Measurements from ENCODE around the gene FIGLA.
"Not testable (repeated sequence)": the region's sequence is repeated elsewhere in the genome, so short reads cannot be mapped to it uniquely, and the experiment has no call there.

The FIGLA gene

DNA sequence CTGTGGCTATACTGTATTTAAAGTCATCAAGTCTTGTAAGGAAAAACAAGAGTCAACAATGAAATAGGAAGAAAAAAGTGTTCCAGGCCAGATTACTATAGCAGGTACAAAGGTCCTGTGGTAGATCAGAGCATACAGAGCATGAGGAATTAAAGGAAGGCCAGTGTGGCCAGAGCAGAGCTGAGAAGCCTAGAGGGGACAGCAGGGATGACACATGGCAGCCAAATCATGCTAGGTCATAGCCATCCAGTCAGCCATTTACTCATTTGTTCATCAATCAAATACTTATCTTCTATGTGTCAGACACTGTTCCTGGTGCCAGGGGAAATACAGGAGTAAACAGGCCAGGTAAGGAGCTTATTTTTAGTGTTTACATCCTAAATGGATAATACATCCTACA is 46.8 kb downstream of the FIGLA start:
- DNase-seq, result no peak

- no peak for DNase-seq
Measured at GRCh38 chr2:70743068-70743467, 47.4 kb downstream of the FIGLA start.

DNA sequence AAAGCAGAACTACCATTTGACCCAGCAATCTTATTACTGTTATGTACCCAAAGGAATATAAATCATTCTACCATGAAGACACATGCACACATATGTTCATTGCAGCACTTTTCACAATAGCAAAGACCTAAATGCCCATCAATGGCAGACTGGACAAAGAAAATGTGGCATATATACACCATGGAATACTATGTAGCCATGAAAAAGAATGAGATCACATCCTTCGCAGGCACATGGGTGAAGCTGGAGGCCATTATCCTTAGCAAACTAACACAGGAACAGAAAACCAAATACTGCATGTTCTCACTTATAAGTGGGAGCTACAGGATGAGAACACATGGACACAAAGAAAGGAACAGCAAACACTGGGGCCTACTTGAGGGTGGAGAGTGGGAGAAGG is 51.0 kb downstream of the FIGLA start:
- not testable (repeated sequence) for DNase-seq

DNA sequence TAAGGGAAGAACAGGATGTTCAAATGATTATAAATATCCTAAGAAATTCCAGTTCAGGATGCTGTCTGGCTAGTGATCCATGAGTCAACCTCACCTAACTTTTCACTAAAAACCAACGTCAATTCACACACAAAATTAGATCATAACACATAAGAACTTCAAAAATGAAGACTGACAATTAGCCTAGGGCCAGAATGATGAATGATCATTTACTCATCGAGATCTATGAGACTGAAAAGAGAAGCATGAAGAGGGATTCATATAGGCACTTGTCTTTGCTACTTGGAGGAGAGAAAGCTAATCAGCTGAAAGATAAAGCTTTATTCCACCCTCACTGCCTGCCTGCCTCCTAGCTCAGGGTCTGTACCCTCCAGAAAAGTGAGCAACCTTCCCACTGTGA is 52.3 kb downstream of the FIGLA start:
- DNase-seq, result no peak

- no peak for DNase-seq
Measured at GRCh38 chr2:70735071-70735470, 55.4 kb downstream of the FIGLA start.

DNA sequence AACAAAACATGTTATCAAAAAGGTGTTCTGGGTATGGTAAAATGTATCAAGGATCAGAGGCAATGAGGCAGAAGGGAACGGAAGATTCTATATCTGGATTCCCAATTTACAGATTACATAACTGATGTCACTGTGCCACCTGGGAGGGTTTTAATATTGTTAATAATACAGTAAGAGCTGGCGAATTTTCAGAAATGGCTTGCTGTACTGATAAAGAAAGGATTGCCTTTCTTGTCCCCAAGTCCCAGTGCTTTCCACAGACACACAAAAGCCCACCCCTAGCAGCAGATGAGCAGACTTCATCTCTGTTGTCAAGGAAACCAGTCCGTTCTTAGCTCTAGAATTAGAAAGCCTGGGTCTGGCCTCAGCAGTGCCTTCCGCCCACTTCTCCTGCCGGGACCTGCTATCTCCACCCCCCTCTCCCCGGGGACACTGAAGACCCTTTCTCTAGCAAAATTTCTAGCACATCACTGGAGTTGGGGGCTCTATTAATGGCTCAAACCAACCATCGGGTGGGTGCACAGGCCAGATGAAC is 56.7 kb downstream of the FIGLA start:
- no peak for DNase-seq

DNA sequence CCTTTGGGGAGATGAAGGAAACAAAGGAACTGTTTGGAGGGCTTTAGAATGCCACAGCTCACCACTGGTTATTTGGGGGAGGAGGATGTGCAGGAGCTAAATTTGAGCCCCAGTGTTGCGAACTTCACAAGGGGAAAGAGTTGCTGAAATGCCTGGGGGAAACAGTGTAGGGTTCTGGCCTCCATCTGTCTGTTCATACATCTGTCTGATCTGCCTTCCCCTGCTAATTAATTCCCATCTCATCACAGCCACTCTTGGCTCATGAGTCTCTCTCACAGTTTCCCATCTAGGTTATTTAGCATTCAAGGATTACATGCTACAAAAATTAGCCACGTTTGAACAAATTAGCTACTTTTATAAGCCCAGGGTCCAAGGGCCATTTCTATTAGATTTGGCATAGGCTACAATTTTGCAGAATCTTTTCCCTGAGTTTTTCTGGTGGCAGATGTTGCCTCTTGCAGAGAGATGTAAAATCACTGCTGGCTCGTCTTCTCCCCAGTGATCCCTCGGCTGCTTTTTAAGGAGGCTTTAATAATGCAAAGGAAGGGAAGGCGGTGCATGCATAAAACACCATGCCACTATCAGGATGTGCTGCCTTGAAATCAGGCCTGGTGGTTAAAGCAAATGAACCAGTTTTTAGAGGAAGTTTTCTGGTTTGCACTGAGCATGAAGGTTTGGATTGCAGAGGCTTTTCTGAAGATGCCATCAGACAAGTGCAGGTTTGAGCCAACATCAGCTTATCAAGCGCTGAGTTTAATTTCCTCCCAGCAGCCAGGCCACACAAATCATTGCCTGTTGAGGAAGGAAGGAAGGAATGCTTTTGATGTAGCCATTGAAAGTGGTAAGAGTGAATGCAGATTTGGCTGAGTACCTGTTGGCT is 57.4 kb downstream of the FIGLA start:
- no peak for DNase-seq

DNA sequence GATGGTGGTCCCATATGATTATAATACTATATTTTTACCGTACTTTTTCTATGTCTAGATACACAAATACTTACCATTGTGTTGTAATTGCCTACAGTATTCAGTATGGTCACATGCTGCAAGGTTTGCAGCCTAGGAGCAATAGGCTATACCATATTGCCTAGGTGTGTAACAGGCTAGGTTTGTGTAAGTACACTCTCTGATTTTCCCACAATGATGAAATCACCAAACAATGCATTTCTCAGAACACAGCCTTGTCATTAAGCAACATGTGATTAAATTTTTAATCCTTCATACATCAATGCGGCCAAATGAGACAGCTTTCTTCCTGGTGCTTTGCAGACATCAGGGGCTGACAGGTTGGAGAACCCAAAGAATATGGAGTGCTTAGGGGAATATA is 59.7 kb downstream of the FIGLA start:
- DNase-seq, result no peak

- DNase-seq, result no peak
Measured at GRCh38 chr2:70729647-70730046, 60.8 kb downstream of the FIGLA start.

GRCh38 chr2:70728128-70728527 is 62.3 kb downstream of the FIGLA start:
- DNase-seq, result no peak
